GM18517 (cell line): ENCODE data around the gene EID2B.

Source experiments
- ATAC-seq: cut with Tn5 transposase; IDR thresholded peaks from one replicate; pipeline ENCODE4 v1.9.1; 2021; ENCODE audit warnings: mild to moderate bottlenecking, moderate library complexity; ENCODE audit not compliant: unreplicated experiment

Gene EID2B

GRCh38 chr19:39532233-39533002, at the start of gene EID2B:
Gene EID2B (minus strand): TSS chr19:39532852. CDS start chr19:39532802, 50 bp downstream.
- peak; percentile 76 for ATAC-seq

- no peak for ATAC-seq
These were observed 49.8 kb upstream of the EID2B start for GRCh38 chr19:39582442-39582841.

GRCh38 chr19:39568604-39569003, 36.0 kb upstream of the EID2B start:
- no peak for ATAC-seq

GRCh38 chr19:39566064-39566463, 33.4 kb upstream of the EID2B start:
- ATAC-seq: no peak

GRCh38 chr19:39563408-39563807, 30.8 kb upstream of the EID2B start:
- no peak for ATAC-seq

- ATAC-seq: no peak
These were observed 26.0 kb upstream of the EID2B start for GRCh38 chr19:39558624-39559117.

GRCh38 chr19:39557811-39558623, 25.4 kb upstream of the EID2B start:
- ATAC-seq: no peak

- ATAC-seq: no peak
These were observed 23.2 kb upstream of the EID2B start for GRCh38 chr19:39555883-39556282.

GRCh38 chr19:39554701-39555311, 22.2 kb upstream of the EID2B start:
- ATAC-seq: no peak

- no peak for ATAC-seq
These were observed 20.5 kb upstream of the EID2B start for GRCh38 chr19:39553082-39553652.

- no peak for ATAC-seq
These were observed 17.5 kb upstream of the EID2B start for GRCh38 chr19:39550197-39550596.

GRCh38 chr19:39546599-39546998, 13.9 kb upstream of the EID2B start:
- no peak for ATAC-seq

- ATAC-seq: no peak
These were observed 12.3 kb upstream of the EID2B start for GRCh38 chr19:39544911-39545310.

GRCh38 chr19:39544226-39544903, 11.7 kb upstream of the EID2B start:
- ATAC-seq: no peak

- ATAC-seq: no peak
These were observed 10.8 kb upstream of the EID2B start for GRCh38 chr19:39543477-39543857.

GRCh38 chr19:39542206-39542605, 9.6 kb upstream of the EID2B start:
- ATAC-seq: no peak

GRCh38 chr19:39540333-39540673, 7.7 kb upstream of the EID2B start:
- ATAC-seq: no peak

- ATAC-seq: peak; percentile 82
These were observed 7.1 kb upstream of the EID2B start, which contains the start of gene EID2 for GRCh38 chr19:39539518-39540332. Gene EID2 (minus strand): TSS chr19:39540161. CDS start chr19:39540079, 82 bp downstream.

- ATAC-seq: no peak
These were observed 6.5 kb upstream of the EID2B start for GRCh38 chr19:39539165-39539517.

- no peak for ATAC-seq
These were observed 1.1 kb upstream of the EID2B start for GRCh38 chr19:39533791-39534190.
